HG03565 (cell line): Measurements from ENCODE around the gene ESR1.

Source experiments
- ATAC-seq: cut with Tn5 transposase; IDR thresholded peaks from one replicate; pipeline ENCODE4 v1.9.1; 2021; ENCODE audit warnings: mild to moderate bottlenecking, moderate library complexity; ENCODE audit not compliant: unreplicated experiment

The ESR1 gene

DNA sequence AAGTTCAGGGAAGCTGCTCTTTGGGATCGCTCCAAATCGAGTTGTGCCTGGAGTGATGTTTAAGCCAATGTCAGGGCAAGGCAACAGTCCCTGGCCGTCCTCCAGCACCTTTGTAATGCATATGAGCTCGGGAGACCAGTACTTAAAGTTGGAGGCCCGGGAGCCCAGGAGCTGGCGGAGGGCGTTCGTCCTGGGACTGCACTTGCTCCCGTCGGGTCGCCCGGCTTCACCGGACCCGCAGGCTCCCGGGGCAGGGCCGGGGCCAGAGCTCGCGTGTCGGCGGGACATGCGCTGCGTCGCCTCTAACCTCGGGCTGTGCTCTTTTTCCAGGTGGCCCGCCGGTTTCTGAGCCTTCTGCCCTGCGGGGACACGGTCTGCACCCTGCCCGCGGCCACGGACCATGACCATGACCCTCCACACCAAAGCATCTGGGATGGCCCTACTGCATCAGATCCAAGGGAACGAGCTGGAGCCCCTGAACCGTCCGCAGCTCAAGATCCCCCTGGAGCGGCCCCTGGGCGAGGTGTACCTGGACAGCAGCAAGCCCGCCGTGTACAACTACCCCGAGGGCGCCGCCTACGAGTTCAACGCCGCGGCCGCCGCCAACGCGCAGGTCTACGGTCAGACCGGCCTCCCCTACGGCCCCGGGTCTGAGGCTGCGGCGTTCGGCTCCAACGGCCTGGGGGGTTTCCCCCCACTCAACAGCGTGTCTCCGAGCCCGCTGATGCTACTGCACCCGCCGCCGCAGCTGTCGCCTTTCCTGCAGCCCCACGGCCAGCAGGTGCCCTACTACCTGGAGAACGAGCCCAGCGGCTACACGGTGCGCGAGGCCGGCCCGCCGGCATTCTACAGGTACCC is at the start of gene ESR1:
Gene ESR1, plus strand, starts transcription at position 170 of the 858 bp plus-strand sequence. Its CDS starts 231 bp downstream, at position 401.
- ATAC-seq, result no peak

DNA sequence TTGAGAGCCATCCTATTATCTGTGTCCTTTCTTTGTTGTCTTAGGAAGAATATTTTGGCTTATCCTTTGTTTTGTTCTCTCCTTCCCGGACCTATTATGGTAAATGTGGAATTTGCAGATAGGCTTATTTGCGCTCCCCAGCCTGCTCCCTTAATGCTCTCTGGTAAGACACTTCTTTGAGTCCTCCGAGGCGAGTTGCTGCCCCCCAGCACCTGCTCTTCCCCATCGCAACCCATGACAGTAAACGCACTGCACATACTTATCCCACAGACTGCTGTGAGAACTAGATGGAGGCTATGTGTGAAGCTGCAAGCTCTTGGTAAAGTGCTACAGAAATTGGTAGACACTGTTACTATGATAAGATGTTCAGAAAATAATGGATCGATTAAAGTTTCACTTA is 47.0 kb upstream of the ESR1 start:
- ATAC-seq, result no peak

DNA sequence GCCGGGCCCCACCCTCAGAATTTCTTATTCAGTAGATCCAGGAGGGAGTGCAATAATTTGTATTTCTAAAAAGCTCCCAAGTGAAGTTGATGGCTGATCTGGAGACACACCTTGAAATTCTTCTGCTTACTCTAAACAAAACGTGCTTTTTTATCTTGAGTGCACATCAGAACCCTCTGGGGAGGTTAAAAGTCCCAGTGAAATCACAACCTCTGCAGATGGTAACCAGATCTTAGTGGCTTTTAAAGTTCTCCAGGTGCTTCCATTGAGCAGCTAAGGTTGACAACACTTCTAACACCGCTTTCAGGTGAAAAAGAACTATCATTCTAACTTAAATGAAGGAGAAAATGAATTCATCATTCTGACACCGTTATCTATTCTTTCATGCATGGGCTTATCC is 45.6 kb upstream of the ESR1 start:
- ATAC-seq, result no peak

DNA sequence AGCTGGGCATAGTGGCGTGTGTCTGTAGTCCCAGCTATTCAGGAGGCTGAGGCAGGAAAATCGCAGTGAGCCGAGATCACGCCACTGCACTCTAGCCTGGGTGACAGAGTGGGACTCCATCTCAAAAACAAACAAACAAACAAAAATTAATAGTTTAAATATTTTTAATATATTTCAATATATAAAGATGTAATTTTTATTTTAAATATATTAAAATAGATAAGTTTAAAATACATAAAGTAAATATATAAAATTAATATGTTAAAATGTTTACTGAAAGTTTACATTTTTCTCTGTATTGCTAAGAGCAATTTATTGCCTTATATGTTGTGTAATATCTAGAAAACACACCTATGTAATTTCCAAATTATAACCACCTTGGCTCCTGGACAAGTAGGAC is 44.7 kb upstream of the ESR1 start:
- ATAC-seq, result no peak

DNA sequence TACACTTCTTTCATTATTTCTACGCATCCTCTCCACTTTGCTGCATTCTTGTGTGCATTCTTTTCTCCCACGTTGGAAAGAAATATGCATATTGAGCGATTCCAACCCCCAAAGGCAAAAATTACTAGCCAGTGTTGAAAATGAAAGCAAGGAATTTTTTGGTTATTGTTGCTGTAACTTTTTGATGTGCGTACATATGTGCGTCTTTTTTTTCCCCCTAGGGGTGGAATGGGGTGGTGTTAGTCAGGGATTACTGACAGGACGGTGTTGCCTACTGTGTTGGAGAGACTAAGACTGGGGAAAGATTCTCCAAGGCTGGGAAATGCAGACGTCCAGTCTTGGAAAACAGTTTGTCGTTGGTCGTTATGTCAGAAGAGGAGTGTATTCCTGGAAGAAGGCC is 44.2 kb upstream of the ESR1 start:
- no peak for ATAC-seq

DNA sequence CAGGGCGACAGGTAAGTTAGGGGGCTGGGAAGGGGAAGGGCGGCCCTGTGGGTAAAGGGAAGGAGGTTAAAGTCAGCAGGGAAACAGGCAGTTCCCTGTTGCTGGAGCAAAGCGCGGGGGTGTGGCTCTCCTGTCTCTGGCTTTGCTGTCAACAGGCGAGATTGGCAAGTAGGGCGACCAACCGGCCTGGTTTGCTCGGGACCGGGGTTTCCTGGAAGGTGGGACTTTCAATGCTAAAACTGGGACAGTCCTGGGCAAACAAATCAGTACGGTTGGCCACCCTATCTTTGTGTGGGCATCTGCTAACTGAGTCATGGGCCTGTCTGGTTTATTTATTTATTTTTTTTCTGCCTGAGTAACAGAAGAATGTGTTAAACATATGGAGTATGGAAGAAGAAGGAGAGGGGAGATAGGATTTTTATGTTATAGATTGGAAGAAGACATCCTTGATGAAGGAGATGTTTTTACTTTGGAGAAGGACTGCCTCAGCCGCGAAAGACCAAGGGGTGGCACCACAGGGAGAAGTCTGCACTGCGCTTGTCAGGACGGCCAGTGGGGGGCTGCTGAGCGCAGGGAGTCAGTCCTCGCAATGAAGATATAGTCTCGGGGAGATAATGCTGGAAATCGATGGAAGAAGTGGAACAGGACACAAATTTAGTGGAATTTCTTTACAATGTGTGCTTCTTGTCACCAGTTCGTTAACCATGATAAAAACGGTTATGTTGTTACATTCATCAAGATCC is 43.4 kb upstream of the ESR1 start:
- peak; percentile 73 for ATAC-seq

DNA sequence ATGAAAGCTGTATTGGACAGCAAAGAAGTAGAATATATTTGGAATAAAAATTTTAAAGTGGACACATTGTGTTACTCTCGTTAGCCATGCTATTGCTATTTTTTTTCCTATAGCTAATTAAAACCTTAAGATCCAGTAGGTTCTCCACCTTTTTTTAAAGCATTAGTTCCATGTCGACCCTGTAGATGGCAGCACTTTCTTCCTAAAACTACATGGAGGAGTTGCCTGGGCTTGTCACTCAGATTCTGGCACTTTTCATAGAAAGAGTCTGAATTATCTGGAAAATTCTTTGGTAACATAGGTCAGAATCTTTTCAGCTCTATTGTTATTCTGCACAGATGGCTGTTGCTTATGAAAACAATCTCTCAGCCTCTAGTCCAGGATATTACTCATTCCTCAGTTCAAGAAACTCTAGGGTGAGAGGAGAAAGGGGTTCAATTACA is 42.0 kb upstream of the ESR1 start:
- ATAC-seq, result peak; percentile 72

DNA sequence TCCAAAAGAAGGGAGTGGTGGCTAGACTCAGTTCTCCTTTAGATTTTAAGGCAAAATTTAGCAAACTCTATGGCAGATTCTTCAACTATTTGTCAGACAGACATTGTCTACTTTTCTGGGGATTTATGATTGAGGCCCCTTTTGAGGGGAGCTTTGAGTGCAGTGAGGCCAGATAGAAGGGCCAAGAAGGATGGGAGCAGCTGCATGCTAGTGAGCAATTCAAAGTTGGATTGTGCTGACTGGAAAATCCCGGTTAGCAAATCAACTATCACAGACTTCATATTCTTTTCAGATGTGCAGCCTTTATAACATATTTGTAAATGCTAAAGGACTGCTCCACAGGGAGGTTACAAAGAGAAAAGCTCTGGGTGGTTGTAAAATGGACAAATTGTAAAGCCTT is 35.0 kb upstream of the ESR1 start:
- no peak for ATAC-seq

DNA sequence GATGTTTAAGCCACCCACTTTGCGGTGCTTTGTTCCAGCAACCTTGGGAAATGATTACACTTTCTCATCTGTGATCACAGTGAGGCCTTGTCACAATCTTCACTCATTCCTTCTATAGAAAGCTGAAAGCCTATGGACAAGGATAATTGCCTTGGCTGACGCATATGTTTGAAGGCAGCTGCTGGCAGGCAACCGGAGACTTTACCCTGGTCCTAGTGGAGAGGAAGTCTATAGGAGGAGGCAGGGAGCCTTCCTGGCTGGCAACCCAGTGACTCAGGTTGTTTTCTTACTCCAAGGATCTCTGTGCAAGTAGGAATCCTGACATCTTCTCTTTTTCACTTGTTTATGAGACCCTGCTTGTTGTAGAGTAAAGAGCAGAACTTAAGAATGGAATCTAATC is 34.1 kb upstream of the ESR1 start:
- no peak for ATAC-seq

DNA sequence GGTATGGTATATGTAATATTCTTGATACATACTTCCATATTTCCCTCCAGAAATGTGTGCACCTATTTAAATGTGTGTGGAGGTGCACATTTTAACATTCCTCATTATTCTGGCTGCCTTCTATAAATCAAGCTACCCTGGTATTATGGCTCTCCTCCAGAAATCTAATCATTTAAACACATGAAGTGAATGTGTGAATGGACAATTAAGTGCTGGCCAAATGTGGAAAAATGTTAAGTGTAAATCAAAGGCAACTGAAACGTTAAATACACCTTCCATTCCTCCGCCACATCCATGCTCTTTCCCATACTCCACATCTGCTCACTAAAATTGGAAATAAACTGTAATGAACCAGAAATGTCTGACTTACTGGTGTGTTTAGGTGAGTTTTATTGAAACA is 24.9 kb upstream of the ESR1 start:
- ATAC-seq, result no peak

DNA sequence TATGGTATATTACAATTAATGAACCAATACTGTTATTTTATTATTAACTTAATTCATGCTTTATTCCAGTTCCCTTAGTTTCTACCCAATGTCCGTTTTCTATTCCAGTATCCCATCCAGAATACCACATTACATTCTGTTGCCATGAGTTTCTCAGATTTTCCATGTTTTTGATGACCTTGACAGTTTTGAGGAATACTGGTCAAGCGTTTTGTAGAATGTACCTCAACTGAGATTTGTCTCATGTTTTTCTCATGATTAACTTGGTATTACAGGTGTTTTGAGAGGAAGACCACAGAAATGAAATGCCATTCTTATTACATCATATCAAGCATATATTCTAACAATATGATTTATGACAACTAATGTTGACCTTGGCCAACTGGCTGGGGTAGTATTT is 23.8 kb upstream of the ESR1 start:
- no peak for ATAC-seq

DNA sequence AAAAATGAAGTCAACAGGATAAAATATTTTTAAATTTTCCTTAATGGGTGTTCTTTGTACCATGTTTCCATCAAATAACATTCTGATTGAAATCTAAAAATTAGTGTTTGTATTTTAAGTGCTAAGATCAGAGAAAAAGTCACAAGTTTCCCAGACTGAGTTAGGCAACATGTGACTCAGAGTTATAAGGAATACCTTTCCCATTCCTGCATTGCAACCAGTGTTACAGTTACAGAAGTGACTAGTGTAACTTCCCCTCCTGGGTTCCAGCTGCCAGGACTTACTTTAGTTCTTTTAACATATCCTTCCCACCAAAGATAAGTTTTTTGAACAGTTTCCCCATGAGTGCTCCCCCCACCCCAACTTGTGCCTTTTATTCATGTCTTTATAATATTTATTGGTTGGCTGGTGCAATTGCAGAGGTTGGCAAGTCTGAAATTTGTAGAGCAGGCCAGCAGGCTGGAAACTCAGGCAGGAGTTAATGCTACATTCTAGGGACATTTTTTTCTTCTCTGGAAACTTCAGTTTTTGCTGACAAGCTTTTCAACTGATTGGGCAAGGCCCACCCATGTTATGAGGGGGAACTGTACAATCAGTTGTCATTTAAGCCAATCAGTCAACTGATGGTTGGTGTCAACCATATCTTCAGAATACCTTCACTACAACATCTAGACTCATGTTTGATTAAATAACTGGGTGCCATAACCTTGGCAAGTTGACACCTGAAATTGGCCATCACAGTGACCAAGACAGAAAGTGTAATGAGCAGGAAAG is 22.9 kb upstream of the ESR1 start:
- ATAC-seq, result no peak

DNA sequence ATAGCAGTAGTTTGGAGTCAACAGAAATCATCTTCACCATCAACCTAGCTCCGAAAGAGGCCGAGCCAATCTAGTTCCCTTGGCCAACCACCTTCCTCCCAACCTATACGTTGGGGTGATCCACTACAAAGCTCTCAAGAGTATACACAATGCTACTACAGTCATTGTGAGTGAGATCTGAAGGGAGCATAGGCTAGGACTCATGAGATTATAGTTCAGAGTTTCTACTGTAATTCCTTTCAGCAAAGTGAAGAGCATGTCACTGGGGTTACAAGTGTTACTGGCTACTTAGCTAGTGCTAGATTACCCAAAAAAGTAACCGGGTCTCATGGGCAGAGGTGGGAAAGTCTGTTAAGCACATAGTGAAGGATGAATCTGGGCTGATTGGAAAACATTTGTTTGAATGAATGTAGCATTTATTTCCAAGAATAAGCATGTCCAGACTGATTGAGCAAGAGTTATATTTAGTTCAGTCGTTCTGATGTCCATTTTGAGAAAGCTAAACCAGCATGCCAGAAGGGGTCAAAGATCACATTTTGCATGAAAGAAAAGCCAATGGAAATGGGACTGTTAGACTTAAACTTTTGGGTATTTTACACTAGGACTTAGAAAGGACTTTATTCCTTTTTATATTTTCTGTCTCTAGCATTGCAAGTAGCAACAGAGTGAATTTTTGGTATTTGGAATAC is 10.5 kb upstream of the ESR1 start:
- no peak for ATAC-seq

DNA sequence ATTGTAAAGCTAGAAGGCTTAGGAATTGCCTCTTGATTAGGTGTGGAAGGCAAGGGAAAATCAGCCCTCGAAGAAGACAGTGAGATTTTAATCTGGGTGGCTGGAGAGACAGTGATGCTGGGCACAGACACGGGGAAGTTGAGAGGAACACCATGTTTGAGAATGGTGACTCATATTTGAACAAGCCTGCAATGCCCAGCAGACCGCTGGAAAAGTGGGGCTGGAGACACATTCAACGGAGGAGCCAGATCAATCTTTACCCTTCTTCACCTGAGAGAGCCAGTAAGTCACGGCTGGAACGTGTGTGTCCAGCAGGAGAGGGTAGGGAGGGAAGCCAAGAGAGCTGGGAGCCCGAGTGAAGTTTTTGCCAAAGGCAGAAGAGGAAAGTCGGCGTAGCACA is 3.7 kb upstream of the ESR1 start:
- no peak for ATAC-seq

DNA sequence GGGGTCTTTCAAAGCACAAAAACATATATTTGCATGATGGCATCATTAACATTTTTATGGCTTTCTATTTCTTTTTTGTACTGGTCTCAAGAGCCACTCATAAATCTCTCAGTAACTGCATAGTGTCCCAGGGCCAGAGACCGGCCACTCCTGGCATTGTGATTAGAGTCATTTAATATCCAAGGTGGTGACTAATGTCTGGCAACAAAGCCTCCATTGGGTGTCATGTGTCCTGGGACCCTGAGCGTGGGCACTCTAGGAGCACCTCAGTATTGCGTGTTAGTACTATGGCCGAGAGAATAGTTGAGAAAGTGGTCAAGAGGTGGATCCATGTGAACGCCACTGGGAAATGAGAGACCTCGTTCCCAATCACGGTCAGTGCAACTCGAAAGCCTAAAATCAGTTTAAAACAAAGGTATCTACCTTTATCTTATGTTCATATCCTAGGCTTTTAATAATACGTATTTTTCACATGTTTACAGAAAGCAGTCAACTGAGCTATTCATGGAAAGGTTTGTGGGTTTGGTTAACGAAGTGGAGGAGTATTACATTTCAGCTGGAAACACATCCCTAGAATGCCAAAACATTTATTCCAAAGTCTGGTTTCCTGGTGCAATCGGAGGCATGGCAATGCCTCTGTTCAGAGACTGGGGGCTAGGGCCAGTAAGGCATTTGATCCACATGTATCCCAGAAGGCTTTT is 2.7 kb upstream of the ESR1 start:
- ATAC-seq, result no peak

DNA sequence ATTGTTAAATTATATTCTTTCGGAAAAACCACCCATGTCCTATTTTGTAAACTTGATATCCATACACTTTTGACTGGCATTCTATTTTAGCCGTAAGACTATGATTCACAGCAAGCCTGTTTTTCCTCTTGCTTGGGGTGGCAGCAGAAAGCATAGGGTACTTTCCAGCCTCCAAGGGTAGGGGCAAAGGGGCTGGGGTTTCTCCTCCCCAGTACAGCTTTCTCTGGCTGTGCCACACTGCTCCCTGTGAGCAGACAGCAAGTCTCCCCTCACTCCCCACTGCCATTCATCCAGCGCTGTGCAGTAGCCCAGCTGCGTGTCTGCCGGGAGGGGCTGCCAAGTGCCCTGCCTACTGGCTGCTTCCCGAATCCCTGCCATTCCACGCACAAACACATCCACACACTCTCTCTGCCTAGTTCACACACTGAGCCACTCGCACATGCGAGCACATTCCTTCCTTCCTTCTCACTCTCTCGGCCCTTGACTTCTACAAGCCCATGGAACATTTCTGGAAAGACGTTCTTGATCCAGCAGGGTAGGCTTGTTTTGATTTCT is 2.1 kb upstream of the ESR1 start:
- ATAC-seq, result no peak

DNA sequence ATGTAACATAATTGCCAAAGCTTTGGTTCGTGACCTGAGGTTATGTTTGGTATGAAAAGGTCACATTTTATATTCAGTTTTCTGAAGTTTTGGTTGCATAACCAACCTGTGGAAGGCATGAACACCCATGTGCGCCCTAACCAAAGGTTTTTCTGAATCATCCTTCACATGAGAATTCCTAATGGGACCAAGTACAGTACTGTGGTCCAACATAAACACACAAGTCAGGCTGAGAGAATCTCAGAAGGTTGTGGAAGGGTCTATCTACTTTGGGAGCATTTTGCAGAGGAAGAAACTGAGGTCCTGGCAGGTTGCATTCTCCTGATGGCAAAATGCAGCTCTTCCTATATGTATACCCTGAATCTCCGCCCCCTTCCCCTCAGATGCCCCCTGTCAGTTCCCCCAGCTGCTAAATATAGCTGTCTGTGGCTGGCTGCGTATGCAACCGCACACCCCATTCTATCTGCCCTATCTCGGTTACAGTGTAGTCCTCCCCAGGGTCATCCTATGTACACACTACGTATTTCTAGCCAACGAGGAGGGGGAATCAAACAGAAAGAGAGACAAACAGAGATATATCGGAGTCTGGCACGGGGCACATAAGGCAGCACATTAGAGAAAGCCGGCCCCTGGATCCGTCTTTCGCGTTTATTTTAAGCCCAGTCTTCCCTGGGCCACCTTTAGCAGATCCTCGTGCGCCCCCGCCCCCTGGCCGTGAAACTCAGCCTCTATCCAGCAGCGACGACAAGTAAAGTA is 547 bp upstream of the ESR1 start:
- ATAC-seq, result no peak

DNA sequence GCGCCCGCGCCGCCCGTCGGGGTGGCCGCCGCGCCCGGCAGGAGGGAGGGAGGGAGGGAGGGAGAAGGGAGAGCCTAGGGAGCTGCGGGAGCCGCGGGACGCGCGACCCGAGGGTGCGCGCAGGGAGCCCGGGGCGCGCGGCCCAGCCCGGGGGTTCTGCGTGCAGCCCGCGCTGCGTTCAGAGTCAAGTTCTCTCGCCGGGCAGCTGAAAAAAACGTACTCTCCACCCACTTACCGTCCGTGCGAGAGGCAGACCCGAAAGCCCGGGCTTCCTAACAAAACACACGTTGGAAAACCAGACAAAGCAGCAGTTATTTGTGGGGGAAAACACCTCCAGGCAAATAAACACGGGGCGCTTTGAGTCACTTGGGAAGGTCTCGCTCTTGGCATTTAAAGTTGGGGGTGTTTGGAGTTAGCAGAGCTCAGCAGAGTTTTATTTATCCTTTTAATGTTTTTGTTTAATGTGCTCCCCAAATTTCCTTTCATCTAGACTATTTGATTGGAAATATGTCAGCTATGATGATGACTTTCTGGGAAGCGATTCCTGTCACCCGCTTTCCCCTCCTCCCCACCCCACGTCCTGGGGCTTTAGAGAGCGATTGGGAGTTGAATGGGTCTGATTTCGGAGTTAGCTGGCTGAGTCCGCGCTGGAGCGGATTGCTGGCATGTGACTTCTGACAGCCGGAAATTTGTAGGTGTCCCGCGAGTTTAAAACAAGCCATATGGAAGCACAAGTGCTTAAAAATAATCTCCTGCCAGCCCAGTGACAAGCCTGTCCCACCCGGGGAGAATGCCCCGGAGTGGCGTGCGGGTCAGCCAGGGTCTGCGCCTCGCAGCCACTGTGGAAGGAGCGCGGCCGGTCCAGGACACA is 1.1 kb downstream of the ESR1 start:
- ATAC-seq, result no peak
